Measurements from ENCODE around the gene RBM33. TPM values are rescaled to one million over a fixed set of nuclear protein-coding genes. Genes with fewer than 3 reads are reported as not detected.

Gene RBM33
- polyA plus RNA-seq, 2 of the 4 experiments (the other 2 are of a cell fraction): 21.7 to 21.9 TPM

DNA sequence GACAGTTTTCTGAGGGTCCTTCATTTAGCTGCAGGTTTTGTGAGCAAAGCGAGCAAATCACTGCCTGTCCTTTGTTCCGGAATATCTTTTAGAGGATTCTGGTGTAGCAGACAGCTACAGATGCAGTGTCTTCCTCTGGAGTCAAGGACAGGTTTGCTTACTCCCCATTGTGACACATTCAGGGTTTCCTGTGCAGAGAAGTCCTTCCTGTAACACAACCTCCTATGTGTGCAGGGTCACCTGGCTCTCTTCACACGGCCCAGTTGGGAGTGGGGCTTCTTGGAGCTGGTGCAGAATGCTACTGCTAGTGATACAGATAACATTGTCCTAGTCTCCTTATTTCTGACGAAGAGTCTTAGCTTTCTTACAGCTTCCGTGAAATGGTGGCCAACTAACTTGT, 47.9 kb downstream of the RBM33 start (continued):
- TF ChIP-seq HOXA7 (CRISPR knock-in tag; IDR thresholded peaks at IDR 0.05): no peak

DNA sequence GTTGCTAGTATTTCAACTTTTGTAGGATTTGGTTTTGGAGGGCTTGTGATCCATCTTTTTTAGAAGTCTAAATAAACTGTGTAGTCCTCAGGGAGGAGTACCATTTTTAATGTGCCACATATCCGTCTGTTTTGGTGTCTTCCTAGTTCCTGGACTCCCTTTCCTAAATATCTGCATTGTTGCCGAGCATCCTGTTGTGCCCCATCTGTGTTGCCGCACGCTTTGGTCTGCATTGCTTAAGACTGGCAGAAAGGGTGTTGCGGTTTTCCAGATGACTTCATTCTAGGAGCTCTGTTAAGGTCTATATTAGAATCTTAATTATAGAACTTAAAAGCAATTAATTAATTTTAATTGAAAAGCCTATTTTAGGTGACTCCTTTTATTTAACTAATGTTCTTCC, 49.4 kb downstream of the RBM33 start:
- Histone ChIP-seq H3K4me2 (no peak overlapping the region), H3K27ac (no peak overlapping the region), H3K4me1 (peaks cover 8% of the 10 kb centered on the region; the same call in 1 of the 3 replicates), H3K4me3 (no peak overlapping the region), H3K9me3 (no peaks in the 10 kb centered on the region)
- no peak for ATAC-seq
- ChIA-PET CTCF (interaction anchor here (0.7 kb wide), 1 partner anchor 26 kb away, joined by 3 read pairs; no protein-coding TSS in a partner anchor), POLR2A (no interaction called here)
- no peak for FAIRE-seq
- 96% methylated on average over 5 of the region's 5 CpGs for WGBS (ENCODE audit: missing lambda C conversion rate)
- no peak for TF ChIP-seq PHF8 (IDR thresholded peaks at IDR 0.05; ENCODE audit: borderline replicate concordance, low read depth)
- no peak for DNase-seq (ENCODE audit: low read depth in 1 of 2, low spot score in 1 of 2)

DNA sequence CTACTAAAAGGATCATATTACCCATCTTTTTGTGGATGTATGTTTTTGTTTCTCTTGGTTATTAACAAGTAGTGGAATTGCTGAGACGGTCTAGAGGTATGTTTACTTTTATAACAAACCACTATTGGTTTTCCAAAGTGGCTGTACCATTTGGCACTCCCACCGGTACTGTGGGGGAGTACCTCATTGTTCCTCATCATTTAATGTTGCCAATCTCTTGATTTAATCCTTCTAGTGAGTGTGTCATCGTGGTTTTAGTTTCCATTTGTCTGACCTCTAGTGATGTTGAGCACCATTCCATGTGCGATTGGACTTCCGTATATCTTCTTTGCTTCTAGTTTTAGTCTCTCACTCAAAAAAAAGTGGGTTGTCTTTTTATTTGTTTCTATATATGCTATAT, 50.4 kb downstream of the RBM33 start:
- WGBS (ENCODE audit: missing lambda C conversion rate): 90% methylated on average over 5 of the region's 5 CpGs
- ChIA-PET CTCF (interaction anchor here (1.4 kb wide), 1 partner anchor 11 kb away, joined by 3 read pairs; no protein-coding TSS in a partner anchor), POLR2A (no interaction called here)
- no peak overlapping the region for H3K4me2 ChIP-seq
- no peak overlapping the region for H3K27ac ChIP-seq
- TF ChIP-seq JUN (IDR thresholded peaks at IDR 0.05) (no peak), NR3C1 (IDR thresholded peaks at IDR 0.05) (no peak), EHF (CRISPR knock-in tag; IDR thresholded peaks at IDR 0.05) (no peak), ZFP36 (IDR thresholded peaks at IDR 0.05; ENCODE audit: borderline replicate concordance, partially characterized antibody) (no peak), BHLHE40 (IDR thresholded peaks at IDR 0.05; ENCODE audit: low read depth, low read length) (no peak), HEYL (CRISPR knock-in tag; IDR thresholded peaks at IDR 0.05) (no peak), JUNB (IDR thresholded peaks at IDR 0.05) (no peak), MAFK (IDR thresholded peaks at IDR 0.05; ENCODE audit: partially characterized antibody) (no peak), CEBPB (IDR thresholded peaks at IDR 0.05) (no peak), NPAS2 (CRISPR knock-in tag; IDR thresholded peaks at IDR 0.05; ENCODE audit: borderline replicate concordance) (no peak), KDM1A (IDR thresholded peaks at IDR 0.05; ENCODE audit: low read depth) (no peak), HOXB13 (CRISPR knock-in tag; IDR thresholded peaks at IDR 0.05; ENCODE audit: low read depth) (no peak)
- TF ChIP-seq, protein P1, sequence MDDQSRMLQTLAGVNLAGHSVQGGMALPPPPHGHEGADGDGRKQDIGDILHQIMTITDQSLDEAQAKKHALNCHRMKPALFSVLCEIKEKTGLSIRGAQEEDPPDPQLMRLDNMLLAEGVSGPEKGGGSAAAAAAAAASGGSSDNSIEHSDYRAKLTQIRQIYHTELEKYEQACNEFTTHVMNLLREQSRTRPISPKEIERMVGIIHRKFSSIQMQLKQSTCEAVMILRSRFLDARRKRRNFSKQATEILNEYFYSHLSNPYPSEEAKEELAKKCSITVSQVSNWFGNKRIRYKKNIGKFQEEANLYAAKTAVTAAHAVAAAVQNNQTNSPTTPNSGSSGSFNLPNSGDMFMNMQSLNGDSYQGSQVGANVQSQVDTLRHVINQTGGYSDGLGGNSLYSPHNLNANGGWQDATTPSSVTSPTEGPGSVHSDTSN (IDR thresholded peaks at IDR 0.05): no peak
- TF ChIP-seq, protein P2, sequence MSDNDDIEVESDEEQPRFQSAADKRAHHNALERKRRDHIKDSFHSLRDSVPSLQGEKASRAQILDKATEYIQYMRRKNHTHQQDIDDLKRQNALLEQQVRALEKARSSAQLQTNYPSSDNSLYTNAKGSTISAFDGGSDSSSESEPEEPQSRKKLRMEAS (IDR thresholded peaks at IDR 0.05): no peak
- TF ChIP-seq, protein P3, sequence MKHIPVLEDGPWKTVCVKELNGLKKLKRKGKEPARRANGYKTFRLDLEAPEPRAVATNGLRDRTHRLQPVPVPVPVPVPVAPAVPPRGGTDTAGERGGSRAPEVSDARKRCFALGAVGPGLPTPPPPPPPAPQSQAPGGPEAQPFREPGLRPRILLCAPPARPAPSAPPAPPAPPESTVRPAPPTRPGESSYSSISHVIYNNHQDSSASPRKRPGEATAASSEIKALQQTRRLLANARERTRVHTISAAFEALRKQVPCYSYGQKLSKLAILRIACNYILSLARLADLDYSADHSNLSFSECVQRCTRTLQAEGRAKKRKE (CRISPR knock-in tag; IDR thresholded peaks at IDR 0.05; ENCODE audit: low read depth): no peak
- TF ChIP-seq, protein P4, sequence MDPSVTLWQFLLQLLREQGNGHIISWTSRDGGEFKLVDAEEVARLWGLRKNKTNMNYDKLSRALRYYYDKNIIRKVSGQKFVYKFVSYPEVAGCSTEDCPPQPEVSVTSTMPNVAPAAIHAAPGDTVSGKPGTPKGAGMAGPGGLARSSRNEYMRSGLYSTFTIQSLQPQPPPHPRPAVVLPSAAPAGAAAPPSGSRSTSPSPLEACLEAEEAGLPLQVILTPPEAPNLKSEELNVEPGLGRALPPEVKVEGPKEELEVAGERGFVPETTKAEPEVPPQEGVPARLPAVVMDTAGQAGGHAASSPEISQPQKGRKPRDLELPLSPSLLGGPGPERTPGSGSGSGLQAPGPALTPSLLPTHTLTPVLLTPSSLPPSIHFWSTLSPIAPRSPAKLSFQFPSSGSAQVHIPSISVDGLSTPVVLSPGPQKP (IDR thresholded peaks at IDR 0.05; ENCODE audit: low read depth, low read length): no peak
- TF ChIP-seq, protein P5, sequence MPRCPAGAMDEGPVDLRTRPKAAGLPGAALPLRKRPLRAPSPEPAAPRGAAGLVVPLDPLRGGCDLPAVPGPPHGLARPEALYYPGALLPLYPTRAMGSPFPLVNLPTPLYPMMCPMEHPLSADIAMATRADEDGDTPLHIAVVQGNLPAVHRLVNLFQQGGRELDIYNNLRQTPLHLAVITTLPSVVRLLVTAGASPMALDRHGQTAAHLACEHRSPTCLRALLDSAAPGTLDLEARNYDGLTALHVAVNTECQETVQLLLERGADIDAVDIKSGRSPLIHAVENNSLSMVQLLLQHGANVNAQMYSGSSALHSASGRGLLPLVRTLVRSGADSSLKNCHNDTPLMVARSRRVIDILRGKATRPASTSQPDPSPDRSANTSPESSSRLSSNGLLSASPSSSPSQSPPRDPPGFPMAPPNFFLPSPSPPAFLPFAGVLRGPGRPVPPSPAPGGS (IDR thresholded peaks at IDR 0.05): no peak
- TF ChIP-seq, protein P6, sequence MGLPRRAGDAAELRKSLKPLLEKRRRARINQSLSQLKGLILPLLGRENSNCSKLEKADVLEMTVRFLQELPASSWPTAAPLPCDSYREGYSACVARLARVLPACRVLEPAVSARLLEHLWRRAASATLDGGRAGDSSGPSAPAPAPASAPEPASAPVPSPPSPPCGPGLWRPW (IDR thresholded peaks at IDR 0.05): no peak
- no peak for FAIRE-seq
- no peak for ATAC-seq
- no peak overlapping the region for H3K4me3 ChIP-seq
- H3K4me1 ChIP-seq: peaks cover 8% of the 10 kb centered on the region; the same call in 1 of the 3 replicates
- H3K9me3 ChIP-seq: no peaks in the 10 kb centered on the region
- no peak for DNase-seq (ENCODE audit: low read depth in 1 of 2, low spot score in 1 of 2)

Data from A549 (cell line).